ENCODE data around the gene CDR2. TPM values are rescaled to one million over a fixed set of nuclear protein-coding genes. Genes with fewer than 3 reads are reported as not detected.

The CDR2 gene
- polyA plus RNA-seq, 3 donors = 2.5 to 5.9 (median 4.8) TPM

DNA sequence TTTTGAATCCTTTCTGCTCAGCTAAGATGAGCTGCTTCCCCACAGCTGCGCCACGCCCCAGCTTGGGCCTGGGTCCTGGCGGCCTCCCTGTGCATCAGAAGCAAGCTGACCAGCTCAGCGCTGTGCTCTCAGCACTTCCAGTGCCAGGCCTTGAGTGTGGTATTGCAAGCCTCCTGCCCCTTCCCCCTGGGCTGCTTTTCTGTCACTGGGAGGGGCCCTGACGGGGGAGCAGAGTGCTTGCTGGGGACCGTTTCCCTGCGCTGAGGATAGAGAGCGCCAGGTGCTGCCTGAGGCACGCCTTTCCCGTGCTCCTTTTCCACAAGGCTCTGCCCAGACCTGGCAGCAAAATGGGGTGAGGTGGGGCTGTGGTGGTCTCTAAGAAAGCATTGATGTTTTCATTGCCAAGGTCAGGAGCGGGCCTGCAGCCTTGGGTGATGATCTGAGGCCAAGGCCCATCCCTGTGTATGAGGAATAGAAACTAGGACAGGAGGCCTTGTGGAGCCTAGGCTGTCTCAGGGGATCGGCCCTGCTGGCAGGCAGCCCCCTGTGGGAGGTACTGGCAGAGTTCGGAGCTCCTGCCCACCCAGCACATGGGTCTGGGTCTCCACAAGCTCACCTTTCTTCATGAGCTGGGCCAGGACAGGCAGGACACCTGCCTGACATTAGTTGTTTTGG, 47.5 kb downstream of the CDR2 start:
- Mint-ChIP-seq H3K9me3 (no peaks in the 10 kb centered on the region), H3K4me1 (peaks cover 13% of the 10 kb centered on the region), H3K27me3 (ENCODE audit: low read depth in 3 of 3) (peaks cover 0 to 2% (median 0%) of the 10 kb centered on the region in 3 donors), H3K36me3 (peaks cover 64 to 86% of the 10 kb centered on the region in 2 donors), H3K27ac (no peak overlapping the region), H3K4me3 (no peak overlapping the region)
- H3K9ac ChIP-seq (ENCODE audit: insufficient read depth, low read length, poor library complexity, severe bottlenecking) = no peak overlapping the region
- no peak overlapping the region for H3K4me3 ChIP-seq (replicated peaks in 1 of 3; ENCODE audit: low read depth in 2 of 3, low read length in 3 of 3)
- peaks cover 76 to 86% of the 10 kb centered on the region in 2 donors for H3K36me3 ChIP-seq (replicated peaks in 1 of 2; ENCODE audit: control insufficient read depth in 1 of 2, insufficient read depth in 2 of 2, low read length in 2 of 2)
- no peaks in the 10 kb centered on the region for H3K9me3 ChIP-seq (replicated peaks in 1 of 2; ENCODE audit: control insufficient read depth in 1 of 2, insufficient read depth in 1 of 2, low read length in 2 of 2)
- TF ChIP-seq CTCF (IDR thresholded peaks at IDR 0.05) = no peak
- DNase-seq = no peak
- WGBS (ENCODE audit: insufficient coverage) = 93% methylated on average over 13 of the region's 13 CpGs
- H3K27ac ChIP-seq (ENCODE audit: low read depth in 1 of 2, low read length in 2 of 2) = no peak overlapping the region
- H3K4me2 ChIP-seq (replicated peaks; ENCODE audit: extremely low read depth, low read length, poor library complexity, severe bottlenecking) = no peak overlapping the region
- peaks cover 8 to 9% of the 10 kb centered on the region in 2 donors for H3K4me1 ChIP-seq (ENCODE audit: control insufficient read depth in 1 of 2, insufficient read depth in 2 of 2, low read length in 2 of 2)
- H2AFZ ChIP-seq (ENCODE audit: insufficient read depth, low read depth, low read length, poor library complexity, severe bottlenecking) = no peak overlapping the region
- intact Hi-C loops (cut with micrococcal nuclease) = loop anchor here in 1 of 2 donors (10.0 kb wide), 2 partner anchors 48 to 88 kb away; partner anchors contain the start of gene CDR2
- peaks cover under 1% of the 10 kb centered on the region for H4K20me1 ChIP-seq (ENCODE audit: insufficient read depth, low read length)
- H3K79me2 ChIP-seq (ENCODE audit: insufficient read depth, low read length) = no peaks in the 10 kb centered on the region
- no peaks in the 10 kb centered on the region for H3K27me3 ChIP-seq (ENCODE audit: control insufficient read depth in 2 of 2, insufficient read depth in 2 of 2, low read length in 2 of 2)

DNA sequence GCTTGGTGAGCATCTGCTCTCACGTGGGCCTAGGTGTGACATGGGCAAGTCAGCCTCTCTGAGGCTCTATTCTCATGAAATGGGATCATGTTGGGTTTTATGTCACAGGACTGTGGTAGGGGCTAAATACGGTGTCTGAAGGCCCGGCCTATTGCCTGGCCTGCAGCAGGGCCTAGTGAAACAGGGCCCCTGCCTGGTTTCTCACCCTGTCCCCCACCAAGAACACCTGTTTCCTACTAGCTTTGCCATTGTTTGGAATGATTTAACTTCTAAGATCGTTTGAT, 48.1 kb downstream of the CDR2 start:
- H3K9ac ChIP-seq (ENCODE audit: insufficient read depth, low read length, poor library complexity, severe bottlenecking) = no peak overlapping the region
- Mint-ChIP-seq H3K27me3 (ENCODE audit: low read depth in 3 of 3) (peaks cover 0 to 2% (median 0%) of the 10 kb centered on the region in 3 donors), H3K4me3 (no peak overlapping the region), H3K4me1 (peaks cover 13% of the 10 kb centered on the region), H3K9me3 (no peaks in the 10 kb centered on the region), H3K27ac (peak overlapping the region in 1 of 7 donors; percentile 56), H3K36me3 (peaks cover 61 to 85% of the 10 kb centered on the region in 2 donors)
- no peak overlapping the region for H3K4me2 ChIP-seq (replicated peaks; ENCODE audit: extremely low read depth, low read length, poor library complexity, severe bottlenecking)
- peaks cover 8 to 9% of the 10 kb centered on the region in 2 donors for H3K4me1 ChIP-seq (ENCODE audit: control insufficient read depth in 1 of 2, insufficient read depth in 2 of 2, low read length in 2 of 2)
- WGBS (ENCODE audit: insufficient coverage) = 93% methylated on average over 3 of the region's 4 CpGs
- H3K79me2 ChIP-seq (ENCODE audit: insufficient read depth, low read length) = no peaks in the 10 kb centered on the region
- intact Hi-C loops (cut with micrococcal nuclease) = loop anchor here in 1 of 2 donors (10.0 kb wide), 2 partner anchors 48 to 88 kb away; partner anchors contain the start of gene CDR2
- no peaks in the 10 kb centered on the region for H3K27me3 ChIP-seq (ENCODE audit: control insufficient read depth in 2 of 2, insufficient read depth in 2 of 2, low read length in 2 of 2)
- H3K9me3 ChIP-seq (replicated peaks in 1 of 2; ENCODE audit: control insufficient read depth in 1 of 2, insufficient read depth in 1 of 2, low read length in 2 of 2) = no peaks in the 10 kb centered on the region
- no peak for DNase-seq
- H3K36me3 ChIP-seq (replicated peaks in 1 of 2; ENCODE audit: control insufficient read depth in 1 of 2, insufficient read depth in 2 of 2, low read length in 2 of 2) = peaks cover 76 to 86% of the 10 kb centered on the region in 2 donors
- peaks cover 6% of the 10 kb centered on the region for H4K20me1 ChIP-seq (ENCODE audit: insufficient read depth, low read length)
- TF ChIP-seq CTCF (IDR thresholded peaks at IDR 0.05) = no peak
- H3K4me3 ChIP-seq (replicated peaks in 1 of 3; ENCODE audit: low read depth in 2 of 3, low read length in 3 of 3) = no peak overlapping the region
- H2AFZ ChIP-seq (ENCODE audit: insufficient read depth, low read depth, low read length, poor library complexity, severe bottlenecking) = no peak overlapping the region
- no peak overlapping the region for H3K27ac ChIP-seq (ENCODE audit: low read depth in 1 of 2, low read length in 2 of 2)
